Trophoblast cell (in vitro differentiated cells and primary cell): Measurements from ENCODE around the gene PRTN3.
A peak's percentile ranks its signal among the peaks of the same experiment; 100 is the strongest.
"Not testable (repeated sequence)": the region's sequence is repeated elsewhere in the genome, so short reads cannot be mapped to it uniquely, and the experiment has no call there.

ENCODE experiments used
- DNase-seq, 2 donors: peaks; one replicate each; pipeline ENCODE4 v3.0.0-alpha.2; 2016
- H2AFZ ChIP-seq: 2 replicates; pipeline ENCODE4 v1.6.1; 2013; ENCODE audit warnings: low read length, moderate library complexity, mild to moderate bottlenecking; ENCODE audit not compliant: insufficient read depth, poor library complexity
- H2AK5ac ChIP-seq: 2 replicates; pipeline ENCODE4 v1.6.1; 2013; ENCODE audit warnings: mild to moderate bottlenecking, low read length
- H2BK120ac ChIP-seq: 2 replicates; pipeline ENCODE4 v1.6.1; 2013; ENCODE audit warnings: low read length, mild to moderate bottlenecking, moderate library complexity; ENCODE audit not compliant: insufficient read depth, poor library complexity
- H2BK12ac ChIP-seq: 2 replicates; pipeline ENCODE4 v1.6.1; 2013; ENCODE audit warnings: mild to moderate bottlenecking, low read length, moderate library complexity
- H2BK5ac ChIP-seq: 2 replicates; pipeline ENCODE4 v1.6.1; 2013; ENCODE audit warnings: low read length, low read depth, moderate library complexity, mild to moderate bottlenecking; ENCODE audit not compliant: poor library complexity
- H3K14ac ChIP-seq: 2 replicates; pipeline ENCODE4 v1.6.1; 2013; ENCODE audit warnings: mild to moderate bottlenecking, low read length
- H3K18ac ChIP-seq: 2 replicates; pipeline ENCODE4 v1.6.1; 2013; ENCODE audit warnings: mild to moderate bottlenecking, low read length
- H3K23ac ChIP-seq: 2 replicates; pipeline ENCODE4 v1.6.1; 2013; ENCODE audit warnings: low read length
- H3K27ac ChIP-seq: 2 replicates; pipeline ENCODE4 v1.5.1; 2013; ENCODE audit warnings: low read depth, mild to moderate bottlenecking, inconsistent platforms, low read length, moderate library complexity
- H3K27me3 ChIP-seq: 2 replicates; pipeline ENCODE4 v1.6.1; 2013; ENCODE audit warnings: inconsistent platforms, mild to moderate bottlenecking, low read length, moderate library complexity; ENCODE audit not compliant: insufficient read depth
- H3K36me3 ChIP-seq, 2 experiments: 1 replicate in 1 of 2; 2 replicates in 1 of 2; pipeline ENCODE4 v1.6.1; 2013; ENCODE audit warnings: low read length in 2 of 2, mild to moderate bottlenecking in 2 of 2, moderate library complexity in 1 of 2; ENCODE audit not compliant: insufficient read depth in 2 of 2, control insufficient read depth in 1 of 2
- H3K4ac ChIP-seq: 2 replicates; pipeline ENCODE4 v1.6.1; 2013; ENCODE audit warnings: low read depth, mild to moderate bottlenecking, low read length, moderate library complexity
- H3K4me1 ChIP-seq, 2 experiments: 1 replicate in 1 of 2; 2 replicates in 1 of 2; pipeline ENCODE4 v1.6.1; 2013; ENCODE audit warnings: low read length in 2 of 2, mild to moderate bottlenecking in 2 of 2, moderate library complexity in 1 of 2; ENCODE audit not compliant: insufficient read depth in 2 of 2, control insufficient read depth in 1 of 2
- H3K4me2 ChIP-seq: 2 replicates; pipeline ENCODE4 v1.6.1; 2013; ENCODE audit warnings: inconsistent platforms, mild to moderate bottlenecking, low read length, moderate library complexity
- H3K4me3 ChIP-seq: 2 replicates; pipeline ENCODE4 v1.5.1; 2013; ENCODE audit warnings: mild to moderate bottlenecking, low read depth, low read length, inconsistent platforms
- H3K79me1 ChIP-seq: one replicate; pipeline ENCODE4 v1.6.1; 2013; ENCODE audit warnings: low read length
- H3K79me2 ChIP-seq: 2 replicates; pipeline ENCODE4 v1.6.1; 2013; ENCODE audit warnings: low read length, mild to moderate bottlenecking; ENCODE audit not compliant: control insufficient read depth, insufficient read depth, poor library complexity
- H3K9ac ChIP-seq: 2 replicates; pipeline ENCODE4 v1.6.1; 2013; ENCODE audit warnings: mild to moderate bottlenecking, low read length
- H3K9me3 ChIP-seq: 2 replicates; pipeline ENCODE4 v1.6.1; 2013; ENCODE audit warnings: low read depth, mild to moderate bottlenecking, control low read depth, inconsistent platforms, low read length; ENCODE audit not compliant: insufficient read depth
- H4K12ac ChIP-seq: 2 replicates; pipeline ENCODE4 v1.6.1; 2013; ENCODE audit warnings: low read depth, mild to moderate bottlenecking, low read length, moderate library complexity
- H4K8ac ChIP-seq: 2 replicates; pipeline ENCODE4 v1.6.1; 2013; ENCODE audit warnings: low read depth, mild to moderate bottlenecking, low read length, moderate library complexity
- H4K91ac ChIP-seq: one replicate; pipeline ENCODE4 v1.6.1; 2013; ENCODE audit warnings: low read depth, mild to moderate bottlenecking, low read length, moderate library complexity
- WGBS: extraction: QIAGEN DNeasy Blood & Tissue Kit; methylation state at CpG from one replicate; pipeline ENCODE4 v1.1.7; 2013; ENCODE audit warnings: missing lambda C conversion rate; ENCODE audit not compliant: insufficient read length, insufficient coverage; ENCODE audit errors: extremely low coverage; 5-methylcytosine and 5-hydroxymethylcytosine counted together

Gene PRTN3

GRCh38 chr19:849195-849594, 8.4 kb downstream of the PRTN3 start:
- H4K12ac ChIP-seq, H3K23ac ChIP-seq, H3K4me2 ChIP-seq, H4K8ac ChIP-seq, H3K27ac ChIP-seq, H2BK5ac ChIP-seq, H3K79me2 ChIP-seq, H3K4me3 ChIP-seq, H4K91ac ChIP-seq, H3K79me1 ChIP-seq, H3K18ac ChIP-seq, H3K27me3 ChIP-seq, H2BK120ac ChIP-seq, H2AK5ac ChIP-seq, H3K36me3 ChIP-seq, H3K4ac ChIP-seq, H3K9me3 ChIP-seq, H3K9ac ChIP-seq, H3K4me1 ChIP-seq, DNase-seq, H2BK12ac ChIP-seq, H2AFZ ChIP-seq, H3K14ac ChIP-seq: not testable (repeated sequence)
- WGBS, result no CpG with 5 or more reads among the region's 8 CpGs

GRCh38 chr19:850221-850978, 9.6 kb downstream of the PRTN3 start:
- H4K91ac ChIP-seq, result no peak overlapping the region
- no peak overlapping the region for H3K23ac ChIP-seq
- H4K12ac ChIP-seq, result no peak overlapping the region
- H3K27me3 ChIP-seq, result no peaks in the 10 kb centered on the region
- no peaks in the 10 kb centered on the region for H3K79me1 ChIP-seq
- H3K36me3 ChIP-seq, result no peaks in the 10 kb centered on the region
- H4K8ac ChIP-seq, result no peak overlapping the region
- no peak overlapping the region for H2BK120ac ChIP-seq
- no peak overlapping the region for H2AFZ ChIP-seq
- no peak overlapping the region for H3K18ac ChIP-seq
- H3K4ac ChIP-seq, result no peak overlapping the region
- no peak overlapping the region for H3K14ac ChIP-seq
- no peaks in the 10 kb centered on the region for H3K79me2 ChIP-seq
- no peak overlapping the region for H3K4me2 ChIP-seq
- H2BK5ac ChIP-seq, result no peak overlapping the region
- peaks cover 0 to 5% of the 10 kb centered on the region in 2 experiments for H3K4me1 ChIP-seq
- peak; percentile 99 for DNase-seq
- H2AK5ac ChIP-seq, result no peak overlapping the region
- H3K9ac ChIP-seq, result no peak overlapping the region
- WGBS, result no CpG with 5 or more reads among the region's 28 CpGs
- H2BK12ac ChIP-seq, result no peak overlapping the region
- peaks cover 2% of the 10 kb centered on the region for H3K9me3 ChIP-seq
- no peak overlapping the region for H3K4me3 ChIP-seq
- no peak overlapping the region for H3K27ac ChIP-seq

GRCh38 chr19:850979-851335, 10.2 kb downstream of the PRTN3 start:
- no peak overlapping the region for H4K8ac ChIP-seq
- H2AFZ ChIP-seq, result no peak overlapping the region
- H3K14ac ChIP-seq, result no peak overlapping the region
- no peaks in the 10 kb centered on the region for H3K79me1 ChIP-seq
- no peaks in the 10 kb centered on the region for H3K9me3 ChIP-seq
- H3K18ac ChIP-seq, result no peak overlapping the region
- H3K4me2 ChIP-seq, result no peak overlapping the region
- no peak overlapping the region for H4K12ac ChIP-seq
- H2AK5ac ChIP-seq, result no peak overlapping the region
- H3K9ac ChIP-seq, result no peak overlapping the region
- H3K27me3 ChIP-seq, result no peaks in the 10 kb centered on the region
- no peaks in the 10 kb centered on the region for H3K36me3 ChIP-seq
- H3K27ac ChIP-seq, result no peak overlapping the region
- H3K4ac ChIP-seq, result no peak overlapping the region
- peaks cover 0 to 5% of the 10 kb centered on the region in 2 experiments for H3K4me1 ChIP-seq
- H3K4me3 ChIP-seq, result no peak overlapping the region
- no peak overlapping the region for H4K91ac ChIP-seq
- no peak overlapping the region for H2BK120ac ChIP-seq
- H2BK12ac ChIP-seq, result no peak overlapping the region
- no peak for DNase-seq
- no peak overlapping the region for H3K23ac ChIP-seq
- no CpG with 5 or more reads among the region's 13 CpGs for WGBS
- H2BK5ac ChIP-seq, result no peak overlapping the region
- H3K79me2 ChIP-seq, result no peaks in the 10 kb centered on the region

GRCh38 chr19:852136-853013, 11.6 kb downstream of the PRTN3 start, which contains the start of gene ELANE:
TSS of gene ELANE (plus strand) at chr19:852303. CDS start at chr19:852329, 26 bp downstream.
- Histone ChIP-seq H4K91ac (no peak within 1 kb of the TSS), H3K27me3 (no peaks in the 10 kb centered on the region), H3K14ac (no peak within 1 kb of the TSS), H3K36me3 (no peaks in the 10 kb centered on the region), H3K27ac (no peak within 1 kb of the TSS), H3K79me1 (no peaks in the 10 kb centered on the region), H2AFZ (no peak within 1 kb of the TSS), H3K4me3 (no peak within 1 kb of the TSS), H3K9ac (no peak within 1 kb of the TSS), H3K79me2 (no peaks in the 10 kb centered on the region), H3K4me2 (no peak within 1 kb of the TSS), H2AK5ac (no peak within 1 kb of the TSS), H3K9me3 (no peaks in the 10 kb centered on the region), H2BK12ac (no peak within 1 kb of the TSS), H3K18ac (no peak within 1 kb of the TSS), H4K8ac (no peak within 1 kb of the TSS), H2BK120ac (no peak within 1 kb of the TSS), H3K4me1 (peaks cover 0 to 5% of the 10 kb centered on the region in 2 experiments), H3K4ac (no peak within 1 kb of the TSS), H3K23ac (no peak within 1 kb of the TSS), H4K12ac (no peak within 1 kb of the TSS), H2BK5ac (no peak within 1 kb of the TSS)
- DNase-seq, result no peak
- no CpG with 5 or more reads among the region's 55 CpGs for WGBS
